Right renal cortex interstitium (tissue), 3 donors: ENCODE data around the gene ILDR1. TPM values are rescaled to one million over a fixed set of nuclear protein-coding genes. Genes with fewer than 3 reads are reported as not detected.
"Not testable (repeated sequence)": the region's sequence is repeated elsewhere in the genome, so short reads cannot be mapped to it uniquely, and the experiment has no call there.

Source experiments
- DNase-seq, 3 donors: peaks; one replicate each; pipeline ENCODE4 v3.0.0-alpha.2; 2013; ENCODE audit warnings: low read depth in 3 of 3, low spot score in 2 of 3
- polyA plus RNA-seq, 3 donors: library from polyadenylated mRNA; unstranded; fragments of 120-200 nt; gene quantifications; one replicate each; pipeline ENCODE4 v1.2.1, GENCODE V29; 2013; ENCODE audit not compliant: insufficient read length in 3 of 3

The ILDR1 gene
- polyA plus RNA-seq, 3 donors: 8.1 to 8.3 (median 8.2) TPM

DNA sequence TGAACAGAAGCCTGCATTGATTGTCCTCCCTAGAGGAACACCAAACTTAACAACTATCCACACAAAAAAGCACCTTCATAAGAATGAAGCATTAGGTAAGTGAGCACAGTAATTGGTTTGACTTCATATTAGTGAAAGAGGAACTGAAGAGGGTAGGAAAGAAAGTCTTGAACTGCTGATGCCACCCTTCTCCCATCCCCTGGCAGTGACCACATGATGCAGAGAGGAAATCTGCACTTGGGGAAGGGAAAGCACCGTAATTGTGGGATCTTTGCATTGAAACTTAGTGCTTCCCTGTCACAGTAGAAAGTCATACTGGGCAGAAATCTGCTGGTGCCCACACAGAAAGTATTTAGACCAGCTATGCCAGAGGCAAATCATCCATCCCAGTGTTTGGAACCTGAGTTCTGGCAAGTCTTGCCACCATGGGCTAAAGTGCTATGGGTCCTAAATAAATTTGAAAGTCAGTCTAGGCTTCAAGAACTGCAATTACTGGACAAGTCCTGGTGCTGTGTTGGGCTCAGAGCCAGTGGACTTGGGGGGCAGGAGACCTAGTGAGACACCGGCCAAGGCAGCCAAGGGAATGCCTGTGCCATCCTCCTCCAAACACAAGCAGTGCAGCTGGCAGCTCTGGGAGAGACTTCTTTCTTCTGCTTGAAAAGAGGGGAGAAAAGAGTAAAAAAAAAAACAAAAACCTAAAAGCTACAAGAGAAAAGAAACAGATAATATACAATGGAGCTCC lies 64.2 kb downstream of the ILDR1 start:
- DNase-seq: no peak

DNA sequence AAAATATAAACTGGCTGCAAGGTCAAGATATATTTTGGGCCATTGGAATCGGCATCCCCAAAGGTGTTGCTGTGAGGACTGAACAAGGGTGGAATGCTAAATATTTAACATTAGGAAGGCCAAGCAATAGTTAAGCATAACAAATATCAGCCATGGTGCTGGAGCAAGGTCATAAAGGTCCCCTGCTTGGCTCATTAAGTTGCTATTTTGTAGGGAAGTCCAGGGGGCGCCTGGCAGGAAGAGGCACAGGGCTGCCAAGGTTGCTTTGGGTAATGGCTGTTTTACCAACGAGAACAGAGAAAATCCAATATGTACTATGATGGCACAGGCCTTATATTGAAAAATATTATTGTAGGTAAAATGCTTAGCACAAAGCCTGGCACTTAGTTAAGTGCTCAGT lies 65.7 kb downstream of the ILDR1 start:
- no peak for DNase-seq

DNA sequence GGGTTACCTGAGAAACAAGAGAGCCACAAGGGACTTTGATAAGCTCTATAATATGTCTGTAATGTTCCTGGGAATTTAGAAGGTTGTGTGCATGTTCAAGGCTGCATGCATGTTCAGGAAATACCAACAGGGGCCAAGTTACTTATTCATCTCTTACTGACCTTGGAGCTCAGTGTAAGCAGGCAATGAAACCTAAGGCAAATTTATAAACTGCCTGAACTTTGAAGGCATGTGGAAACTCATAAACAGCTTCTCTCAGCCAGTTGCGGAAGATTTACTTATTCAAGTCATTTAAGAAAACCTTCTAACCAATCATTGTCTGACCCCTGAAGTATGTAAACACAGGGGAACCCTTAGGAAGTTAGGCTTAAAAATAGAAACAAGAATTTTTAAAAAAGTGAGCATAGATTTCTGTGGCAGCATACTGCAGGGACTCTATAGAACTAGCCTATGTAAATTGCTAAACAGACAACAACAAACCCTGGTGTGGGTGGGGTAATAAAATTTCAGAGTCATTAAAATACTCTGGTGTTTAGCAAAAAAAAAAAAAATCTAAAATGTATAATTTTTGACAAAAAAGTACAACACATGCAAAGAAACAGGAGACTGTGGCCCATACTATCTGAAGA lies 70.6 kb downstream of the ILDR1 start:
- no peak for DNase-seq

DNA sequence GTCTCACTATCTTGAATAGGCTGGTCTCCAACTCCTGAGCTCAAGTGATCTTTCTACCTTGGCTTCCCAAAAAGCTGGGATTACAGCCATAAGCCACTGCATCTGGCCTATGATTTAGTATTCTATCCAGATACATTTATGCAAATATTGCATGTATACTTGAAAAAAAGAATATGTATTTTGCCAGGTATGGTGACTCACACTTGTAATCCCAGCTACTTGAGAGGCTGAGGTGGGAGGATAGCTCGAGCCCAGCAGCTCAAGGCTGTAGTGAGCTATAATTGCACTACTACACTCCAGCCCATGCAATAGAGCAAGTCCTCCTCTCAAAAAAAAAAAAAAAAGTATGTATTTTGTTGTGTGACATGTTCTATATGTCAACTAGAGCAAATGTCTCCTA lies 73.4 kb downstream of the ILDR1 start:
- DNase-seq: no peak

DNA sequence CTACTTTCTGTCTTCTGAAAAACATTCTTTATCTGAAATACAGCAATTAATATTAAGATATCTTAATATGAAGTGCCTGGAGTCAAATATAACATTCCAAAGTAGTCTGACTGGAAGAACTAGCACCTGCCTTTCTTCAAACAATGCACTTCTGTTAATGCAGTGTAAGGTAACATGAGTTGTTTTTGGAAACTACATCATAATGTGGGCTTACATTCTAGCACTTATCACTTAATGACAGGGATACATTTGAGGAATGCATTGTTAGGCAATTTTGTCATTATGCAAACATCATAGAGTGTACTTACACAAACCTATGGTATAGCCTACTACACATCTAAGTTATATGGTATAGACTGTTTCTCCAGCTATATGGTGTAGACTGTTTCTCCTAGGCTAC lies 78.6 kb downstream of the ILDR1 start:
- no peak for DNase-seq

DNA sequence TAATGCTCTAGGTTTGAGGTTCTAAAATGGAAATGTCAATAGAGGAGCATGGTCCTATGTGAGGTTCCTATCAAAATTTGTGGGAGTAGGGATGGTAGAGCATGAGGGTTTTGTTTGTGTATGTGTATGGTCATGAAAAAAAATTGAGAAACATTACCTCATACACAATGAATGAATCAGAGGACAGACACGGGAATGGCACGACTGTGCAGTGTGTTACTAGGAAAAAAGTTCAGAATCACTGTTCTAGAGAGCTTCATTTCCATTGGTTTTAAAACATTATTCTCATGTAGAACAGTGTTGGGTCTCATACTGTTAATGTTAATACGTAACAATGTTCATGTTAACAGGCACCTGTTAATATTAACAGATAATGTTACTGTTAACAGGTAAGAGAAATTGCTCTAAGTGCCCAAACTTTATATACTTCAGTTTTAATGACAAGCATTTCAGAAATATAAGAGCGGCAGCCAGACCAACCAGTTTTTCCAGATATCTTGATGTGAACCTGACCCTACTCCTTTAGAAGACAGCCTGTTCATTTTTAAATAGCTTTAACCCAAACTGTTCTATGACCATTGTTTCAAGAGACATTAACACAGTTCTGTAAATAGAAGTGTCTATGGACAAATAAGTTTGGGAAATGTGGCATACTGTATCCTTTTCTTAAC lies 79.8 kb downstream of the ILDR1 start:
- peak in 1 of 3 donors; percentile 20 for DNase-seq

DNA sequence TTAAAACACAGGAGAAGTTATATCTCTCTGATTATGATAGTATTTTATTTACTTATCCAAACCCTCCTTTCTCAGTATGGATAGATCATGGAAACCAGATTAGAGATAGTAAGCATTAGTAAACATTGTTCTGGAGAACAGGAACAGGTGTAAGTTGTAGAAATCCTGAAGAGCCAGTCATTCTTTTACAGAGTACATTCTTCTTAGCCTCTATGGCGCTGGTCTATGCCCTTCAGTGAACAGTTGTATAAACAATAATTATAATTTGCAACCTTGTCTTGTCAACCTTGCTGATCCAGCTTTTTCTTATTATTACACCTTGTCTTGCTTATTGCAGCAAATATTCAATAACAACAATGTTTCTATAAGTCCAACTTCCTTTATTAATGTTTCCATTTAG lies 80.5 kb downstream of the ILDR1 start:
- DNase-seq: no peak

DNA sequence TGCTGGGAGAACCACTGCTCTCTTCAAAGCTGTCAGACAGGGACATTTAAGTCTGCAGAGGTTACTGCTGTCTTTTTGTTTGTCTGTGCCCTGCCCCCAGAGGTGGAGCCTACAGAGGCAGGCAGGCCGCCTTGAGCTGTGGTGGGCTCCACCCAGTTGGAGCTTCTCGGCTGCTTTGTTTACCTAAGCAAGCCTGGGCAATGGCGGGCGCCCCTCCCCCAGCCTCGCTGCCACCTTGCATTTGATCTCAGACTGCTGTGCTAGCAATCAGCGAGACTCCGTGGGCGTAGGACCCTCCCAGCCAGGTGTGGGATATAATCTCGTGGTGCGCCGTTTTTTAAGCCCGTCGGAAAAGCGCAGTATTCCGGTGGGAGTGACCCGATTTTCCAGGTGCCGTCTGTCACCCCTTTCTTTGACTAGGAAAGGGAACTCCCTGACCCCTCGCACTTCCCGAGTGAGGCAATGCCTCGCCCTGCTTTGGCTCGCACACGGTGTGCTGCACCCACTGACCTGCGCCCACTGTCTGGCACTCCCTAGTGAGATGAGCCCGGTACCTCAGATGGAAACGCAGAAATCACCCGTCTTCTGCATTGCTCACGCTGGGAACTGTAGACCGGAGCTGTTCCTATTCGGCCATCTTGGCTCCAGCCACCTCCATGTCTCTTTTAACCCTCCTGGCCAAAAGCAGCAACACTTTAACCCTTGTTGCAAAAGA lies 83.7 kb downstream of the ILDR1 start:
- not testable (repeated sequence) for DNase-seq

Other genes with a start within 250 kb of the ILDR1 start
- gene IQCB1, start 187.2 kb downstream of the ILDR1 start, polyA plus RNA-seq: 10 to 100 TPM; 32.9 to 45.4 (median 34.1) TPM
- gene EAF2, start 187.0 kb downstream of the ILDR1 start, polyA plus RNA-seq: 10 to 100 TPM in 1 of 3 donors, 1 to 10 TPM in 2; 9.3 to 10.3 (median 9.4) TPM
- 10 to 100 TPM in 1 of 3 donors, 1 to 10 TPM in 2; 9.0 to 13.6 (median 9.8) TPM for gene SLC15A2, start 127.8 kb downstream of the ILDR1 start, polyA plus RNA-seq
- gene CD86, start 33.1 kb upstream of the ILDR1 start, polyA plus RNA-seq: 1 to 10 TPM; 1.7 to 2.5 (median 2.0) TPM
- gene CASR, start 161.4 kb upstream of the ILDR1 start, polyA plus RNA-seq: 10 to 100 TPM; 21.2 to 27.1 (median 24.8) TPM